Effector memory CD4-positive, alpha-beta T cell (primary cell): ENCODE measurements around the gene SLC28A3.

Source experiments
- DNase-seq, 3 donors: peaks; one replicate each; pipeline ENCODE4 v3.0.0-alpha.2; 2020
- H3K27ac ChIP-seq: 2 replicates; pipeline ENCODE4 v1.7.0; 2013; ENCODE audit warnings: mild to moderate bottlenecking, low read length, moderate library complexity; ENCODE audit not compliant: insufficient read depth, poor library complexity, severe bottlenecking
- H3K27me3 ChIP-seq: replicated peaks from 2 replicates; pipeline ENCODE4 v1.7.0; 2013; ENCODE audit warnings: mild to moderate bottlenecking, low read length; ENCODE audit not compliant: insufficient read depth, control insufficient read depth, poor library complexity, severe bottlenecking
- H3K36me3 ChIP-seq: 2 replicates; pipeline ENCODE4 v1.7.0; 2013; ENCODE audit warnings: mild to moderate bottlenecking, low read length, moderate library complexity; ENCODE audit not compliant: control insufficient read depth, insufficient read depth
- H3K4me1 ChIP-seq: 2 replicates; pipeline ENCODE4 v1.7.0; 2013; ENCODE audit warnings: low read length, mild to moderate bottlenecking; ENCODE audit not compliant: control insufficient read depth, insufficient read depth, poor library complexity, severe bottlenecking
- H3K4me3 ChIP-seq: 2 replicates; pipeline ENCODE4 v1.7.0; 2013; ENCODE audit warnings: low read length, low read depth, mild to moderate bottlenecking; ENCODE audit not compliant: insufficient read depth, poor library complexity, severe bottlenecking
- H3K9me3 ChIP-seq: 2 replicates; pipeline ENCODE4 v1.7.0; 2013; ENCODE audit warnings: mild to moderate bottlenecking, low read length, moderate library complexity; ENCODE audit not compliant: control insufficient read depth

Gene SLC28A3

DNA sequence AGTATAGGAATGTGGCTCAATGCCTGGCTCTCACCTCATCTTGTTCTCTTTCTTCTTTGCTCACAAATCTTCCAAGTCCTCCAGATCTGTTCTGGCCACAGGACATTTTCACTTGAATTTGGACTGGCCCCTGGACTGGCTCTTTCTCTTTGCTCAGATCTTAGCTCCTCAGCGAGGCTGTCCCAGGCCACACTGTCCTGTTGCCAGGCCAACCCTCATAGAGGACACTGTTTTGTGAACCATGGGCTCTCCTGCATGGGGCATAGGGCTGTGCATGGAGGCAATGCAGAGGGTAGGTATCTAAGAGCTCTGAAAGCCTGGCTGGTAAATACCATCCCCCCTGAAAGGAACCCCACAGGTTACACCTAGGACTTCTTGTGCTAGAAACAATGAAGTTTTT is 13.5 kb upstream of the SLC28A3 start:
- DNase-seq = no peak
- Histone ChIP-seq H3K4me3 (no peak overlapping the region), H3K36me3 (no peaks in the 10 kb centered on the region), H3K27ac (no peak overlapping the region), H3K27me3 (no peaks in the 10 kb centered on the region), H3K4me1 (no peaks in the 10 kb centered on the region), H3K9me3 (no peaks in the 10 kb centered on the region)

DNA sequence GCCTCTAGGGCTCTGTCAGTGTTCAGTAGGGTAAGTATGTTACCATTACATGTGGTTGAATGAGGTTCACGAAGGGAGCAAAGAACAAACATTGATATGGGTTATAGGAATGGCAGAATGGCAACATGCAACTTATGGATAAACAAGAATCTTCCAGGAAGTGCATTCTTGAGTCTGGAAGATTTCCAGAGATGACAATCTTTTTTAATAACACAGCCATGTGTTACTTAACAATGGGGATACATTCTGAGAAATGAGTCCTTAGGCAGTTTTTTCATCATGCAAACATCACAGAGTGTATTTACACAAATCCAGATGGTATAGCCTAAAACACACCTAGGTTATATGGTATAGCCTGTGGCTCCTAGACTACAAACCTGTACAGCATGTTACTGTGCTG is 9.1 kb upstream of the SLC28A3 start:
- Histone ChIP-seq H3K36me3 (no peaks in the 10 kb centered on the region), H3K4me1 (no peaks in the 10 kb centered on the region), H3K4me3 (no peak overlapping the region), H3K27ac (no peak overlapping the region), H3K9me3 (no peaks in the 10 kb centered on the region), H3K27me3 (no peaks in the 10 kb centered on the region)
- DNase-seq = no peak

GRCh38 chr9:84343111-84343521 is 2.6 kb upstream of the SLC28A3 start:
- H3K27me3 ChIP-seq = no peaks in the 10 kb centered on the region
- H3K9me3 ChIP-seq = no peaks in the 10 kb centered on the region
- no peak for DNase-seq
- no peak overlapping the region for H3K4me3 ChIP-seq
- no peaks in the 10 kb centered on the region for H3K36me3 ChIP-seq
- H3K27ac ChIP-seq = no peak overlapping the region
- no peaks in the 10 kb centered on the region for H3K4me1 ChIP-seq

DNA sequence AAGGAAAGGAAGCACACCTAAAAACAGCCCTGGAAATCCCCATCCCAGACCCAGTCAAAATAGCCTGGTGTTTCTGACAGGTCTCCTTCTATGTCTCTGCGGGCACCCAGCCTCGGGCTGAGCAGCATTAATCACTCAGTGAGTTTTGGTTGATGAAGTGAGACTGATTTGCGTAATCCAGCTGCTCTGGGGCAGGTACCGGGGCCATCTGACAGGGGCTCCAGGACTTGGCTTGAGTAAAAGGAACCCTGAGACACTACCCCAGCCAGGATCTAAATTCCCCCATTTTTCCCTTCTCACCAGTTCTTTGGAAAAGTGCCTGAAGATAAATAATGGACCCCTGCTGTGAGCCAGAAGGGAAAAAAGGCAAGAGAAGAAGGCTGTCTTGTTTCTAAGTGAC is 596 bp downstream of the SLC28A3 start:
- Histone ChIP-seq H3K36me3 (no peaks in the 10 kb centered on the region), H3K27me3 (no peaks in the 10 kb centered on the region), H3K4me3 (no peak overlapping the region), H3K27ac (no peak overlapping the region), H3K4me1 (no peaks in the 10 kb centered on the region), H3K9me3 (no peaks in the 10 kb centered on the region)
- DNase-seq = no peak

GRCh38 chr9:84339503-84339902 is 1.1 kb downstream of the SLC28A3 start:
- DNase-seq = no peak
- no peak overlapping the region for H3K27ac ChIP-seq
- H3K27me3 ChIP-seq = no peaks in the 10 kb centered on the region
- no peak overlapping the region for H3K4me3 ChIP-seq
- no peaks in the 10 kb centered on the region for H3K4me1 ChIP-seq
- no peaks in the 10 kb centered on the region for H3K9me3 ChIP-seq
- no peaks in the 10 kb centered on the region for H3K36me3 ChIP-seq

GRCh38 chr9:84338792-84339191 is 1.8 kb downstream of the SLC28A3 start:
- H3K4me1 ChIP-seq = no peaks in the 10 kb centered on the region
- DNase-seq = no peak

GRCh38 chr9:84337252-84337651 is 3.3 kb downstream of the SLC28A3 start:
- H3K4me3 ChIP-seq = no peak overlapping the region
- no peaks in the 10 kb centered on the region for H3K36me3 ChIP-seq
- no peak for DNase-seq
- H3K27me3 ChIP-seq = no peaks in the 10 kb centered on the region
- no peak overlapping the region for H3K27ac ChIP-seq
- H3K4me1 ChIP-seq = no peaks in the 10 kb centered on the region
- no peaks in the 10 kb centered on the region for H3K9me3 ChIP-seq

More at GRCh38 chr9:84338792-84339191, 1.8 kb downstream of the SLC28A3 start:
- no peaks in the 10 kb centered on the region for H3K27me3 ChIP-seq
- H3K27ac ChIP-seq = no peak overlapping the region
- no peak overlapping the region for H3K4me3 ChIP-seq
- no peaks in the 10 kb centered on the region for H3K36me3 ChIP-seq
- H3K9me3 ChIP-seq = no peaks in the 10 kb centered on the region

DNA sequence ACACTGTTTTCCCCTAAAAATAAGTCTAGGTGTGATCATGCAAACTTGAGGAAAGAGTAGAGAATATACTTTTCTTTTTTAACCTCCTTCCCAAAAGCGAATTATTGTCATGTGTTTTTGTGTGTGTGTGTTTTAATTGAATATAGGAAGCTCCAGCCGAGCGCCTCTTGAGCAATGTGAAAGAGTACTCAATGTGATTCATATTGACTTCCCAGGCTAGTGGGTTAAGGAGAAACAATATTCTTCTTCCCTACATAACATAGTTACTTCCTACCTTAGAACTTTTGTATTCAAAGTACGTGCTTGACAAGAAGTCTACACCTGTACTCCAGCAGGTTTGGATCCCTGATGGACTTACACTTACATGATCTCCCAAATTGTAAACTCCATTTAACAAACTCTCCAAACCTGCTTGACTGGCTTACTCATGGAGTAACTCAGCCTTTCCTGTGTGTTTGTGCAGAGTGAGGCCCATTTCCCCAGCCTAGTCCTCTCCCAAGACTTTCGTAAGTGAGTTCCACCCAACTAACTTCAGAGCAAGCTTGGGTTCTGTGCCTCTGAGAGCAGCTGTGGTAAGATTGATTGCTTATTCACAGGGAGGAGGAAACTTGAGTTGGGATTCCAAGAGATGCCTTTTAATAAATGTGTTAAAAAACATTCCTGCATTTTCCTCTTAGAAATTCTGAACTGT is 9.3 kb downstream of the SLC28A3 start:
- Histone ChIP-seq H3K4me3 (no peak overlapping the region), H3K27me3 (no peaks in the 10 kb centered on the region), H3K36me3 (no peaks in the 10 kb centered on the region), H3K9me3 (no peaks in the 10 kb centered on the region), H3K4me1 (no peaks in the 10 kb centered on the region), H3K27ac (no peak overlapping the region)
- DNase-seq = no peak

DNA sequence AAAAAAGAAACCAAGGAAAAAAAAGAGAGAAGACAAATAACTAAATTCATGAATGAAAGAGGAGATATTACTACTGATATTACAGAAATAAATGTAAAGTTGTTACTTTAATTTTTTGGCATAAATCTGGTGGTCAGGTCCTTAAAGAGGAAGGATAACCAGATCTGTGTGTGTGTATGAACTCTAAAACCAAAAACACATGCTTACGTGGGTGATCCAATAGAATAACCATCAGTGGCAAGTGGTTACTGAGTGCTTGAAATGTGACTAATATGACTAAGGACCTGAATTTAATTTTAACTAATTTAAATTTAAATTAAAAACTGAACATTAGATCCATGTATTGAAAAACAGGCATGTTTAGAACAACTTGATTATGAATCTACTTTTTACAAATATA is 10.3 kb downstream of the SLC28A3 start:
- Histone ChIP-seq H3K9me3 (no peaks in the 10 kb centered on the region), H3K4me1 (no peaks in the 10 kb centered on the region), H3K36me3 (no peaks in the 10 kb centered on the region), H3K27me3 (no peaks in the 10 kb centered on the region), H3K27ac (no peak overlapping the region), H3K4me3 (no peak overlapping the region)
- no peak for DNase-seq

- Histone ChIP-seq H3K27ac (no peak overlapping the region), H3K4me3 (no peak overlapping the region), H3K36me3 (no peaks in the 10 kb centered on the region), H3K9me3 (no peaks in the 10 kb centered on the region), H3K4me1 (no peaks in the 10 kb centered on the region), H3K27me3 (no peaks in the 10 kb centered on the region)
- no peak for DNase-seq
Measured at GRCh38 chr9:84327184-84327583, 13.4 kb downstream of the SLC28A3 start.
